Stomach smooth muscle (tissue), 2 donors: ENCODE data around the gene TRIM15.
"Not testable (repeated sequence)": the region's sequence is repeated elsewhere in the genome, so short reads cannot be mapped to it uniquely, and the experiment has no call there.

Experiments
- H3K27ac ChIP-seq: one replicate; pipeline ENCODE4 v1.7.0; 2013; ENCODE audit warnings: mild to moderate bottlenecking, low read length, inconsistent platforms
- H3K27me3 ChIP-seq, 2 donors: one replicate each; pipeline ENCODE4 v1.7.0; 2013; ENCODE audit warnings: low read length in 2 of 2; ENCODE audit not compliant: insufficient read depth in 2 of 2, control insufficient read depth in 1 of 2
- H3K36me3 ChIP-seq, 2 donors: one replicate each; pipeline ENCODE4 v1.7.0; 2013; ENCODE audit warnings: low read length in 2 of 2; ENCODE audit not compliant: control insufficient read depth in 2 of 2, insufficient read depth in 2 of 2
- H3K4me1 ChIP-seq: one replicate; pipeline ENCODE4 v1.7.0; 2013; ENCODE audit warnings: low read length; ENCODE audit not compliant: control insufficient read depth, insufficient read depth
- H3K4me3 ChIP-seq, 2 donors: one replicate each; pipeline ENCODE4 v1.7.0; 2013; ENCODE audit warnings: low read length in 2 of 2
- H3K9ac ChIP-seq, 2 donors: one replicate each; pipeline ENCODE4 v1.7.0; 2013; ENCODE audit warnings: low read length in 2 of 2, mild to moderate bottlenecking in 1 of 2
- H3K9me3 ChIP-seq, 2 donors: one replicate each; pipeline ENCODE4 v1.7.0; 2013; ENCODE audit warnings: low read length in 2 of 2; ENCODE audit not compliant: control insufficient read depth in 2 of 2
- donor health status: healthy.
- donor health status: Pancreatic carcinoma.

Gene TRIM15

DNA sequence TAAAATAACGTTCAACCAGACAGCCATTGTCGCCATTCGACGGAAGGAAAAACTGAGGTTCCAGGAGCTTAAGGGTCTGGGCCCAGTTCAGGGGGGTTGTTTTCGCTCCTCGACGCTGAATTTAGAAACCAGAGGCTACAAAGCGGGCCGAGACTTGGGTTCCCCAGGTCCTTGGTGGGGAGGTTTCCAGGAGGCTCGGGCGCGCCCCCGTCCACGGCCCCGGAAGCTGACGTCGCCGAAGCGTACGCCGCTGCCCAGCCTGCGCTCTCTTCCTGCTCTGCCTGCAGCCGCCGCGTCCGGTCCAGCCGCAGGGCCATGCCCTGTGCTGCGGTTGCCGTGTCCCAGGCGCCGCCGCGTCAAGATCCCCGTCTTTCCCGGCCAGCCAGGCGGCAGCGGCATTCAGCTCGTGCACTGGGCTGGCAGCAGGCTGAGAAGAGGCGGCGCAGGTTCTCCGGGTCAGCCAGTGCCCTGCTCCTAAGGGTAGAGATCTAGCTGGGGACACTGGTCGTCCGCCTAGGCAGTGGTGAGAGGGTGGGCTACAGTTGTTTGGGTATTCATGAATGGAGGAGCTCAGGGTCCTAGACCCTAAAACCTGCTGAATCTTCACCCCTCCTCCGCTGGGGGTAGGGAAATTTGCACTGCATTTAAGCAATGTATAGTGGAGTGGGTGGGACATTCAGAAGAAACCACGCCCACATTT, 50.8 kb downstream of the TRIM15 start:
- no peaks in the 10 kb centered on the region for H3K9me3 ChIP-seq
- peak overlapping the region; percentile 95 for H3K27ac ChIP-seq
- H3K9ac ChIP-seq = peak overlapping the region; percentile 67 to 97
- H3K4me3 ChIP-seq = peak overlapping the region; percentile 61 to 98
- H3K4me1 ChIP-seq = peaks cover 21% of the 10 kb centered on the region
- H3K27me3 ChIP-seq = no peaks in the 10 kb centered on the region
- peaks cover 0 to 2% of the 10 kb centered on the region in 2 donors for H3K36me3 ChIP-seq

DNA sequence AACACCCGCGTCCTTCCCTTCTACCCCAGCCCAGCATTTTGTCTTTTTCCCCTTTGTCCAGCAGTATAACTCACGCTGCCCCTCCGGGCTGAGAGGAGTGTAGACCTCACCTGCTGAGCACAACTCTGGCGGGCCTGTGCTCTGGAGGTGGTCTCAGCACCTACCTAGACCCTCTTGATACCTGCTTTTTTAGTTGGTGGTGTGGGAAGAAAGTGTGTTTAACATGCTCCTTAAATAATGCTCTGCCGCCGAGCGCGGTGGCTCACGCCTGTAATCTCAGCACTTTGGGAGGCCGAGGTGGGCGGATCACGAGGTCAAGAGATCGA, 51.3 kb downstream of the TRIM15 start:
- peaks cover 0 to 2% of the 10 kb centered on the region in 2 donors for H3K36me3 ChIP-seq
- peak overlapping the region; percentile 95 for H3K27ac ChIP-seq
- peak overlapping the region; percentile 61 to 98 for H3K4me3 ChIP-seq
- peak overlapping the region; percentile 67 to 97 for H3K9ac ChIP-seq
- H3K9me3 ChIP-seq = no peaks in the 10 kb centered on the region
- H3K27me3 ChIP-seq = no peaks in the 10 kb centered on the region
- H3K4me1 ChIP-seq = peaks cover 24% of the 10 kb centered on the region

GRCh38 chr6:30216096-30216495, 52.8 kb downstream of the TRIM15 start:
- Histone ChIP-seq H3K27me3 (no peaks in the 10 kb centered on the region), H3K9me3 (no peaks in the 10 kb centered on the region), H3K36me3 (peaks cover 0 to 2% of the 10 kb centered on the region in 2 donors), H3K9ac (no peak overlapping the region), H3K4me1 (peaks cover 19% of the 10 kb centered on the region), H3K4me3 (no peak overlapping the region), H3K27ac (no peak overlapping the region)

- H3K9ac ChIP-seq = no peak overlapping the region
- no peaks in the 10 kb centered on the region for H3K27me3 ChIP-seq
- H3K36me3 ChIP-seq = no peaks in the 10 kb centered on the region
- no peak overlapping the region for H3K27ac ChIP-seq
- no peak overlapping the region for H3K4me3 ChIP-seq
- H3K4me1 ChIP-seq = peaks cover 7% of the 10 kb centered on the region
- H3K9me3 ChIP-seq = no peaks in the 10 kb centered on the region
These were observed 55.9 kb downstream of the TRIM15 start for GRCh38 chr6:30219244-30219643.

DNA sequence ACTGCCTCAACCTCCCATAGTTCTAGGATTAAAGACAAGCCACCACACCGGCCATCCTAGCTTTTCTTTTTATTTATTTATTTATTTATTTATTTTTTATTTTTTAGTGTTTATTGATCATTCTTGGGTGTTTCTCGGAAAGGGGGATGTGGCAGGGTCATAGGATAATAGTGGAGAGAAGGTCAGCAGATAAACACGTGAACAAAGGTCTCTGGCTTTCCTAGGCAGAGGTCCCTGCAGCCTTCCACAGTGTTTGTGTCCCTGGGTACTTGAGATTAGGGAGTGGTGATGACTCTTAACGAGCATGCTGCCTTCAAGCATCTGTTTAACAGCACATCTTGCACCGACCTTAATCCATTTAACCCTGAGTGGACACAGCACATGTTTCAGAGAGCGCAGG, 58.0 kb downstream of the TRIM15 start:
- H3K27me3 ChIP-seq, H3K4me3 ChIP-seq, H3K9ac ChIP-seq, H3K9me3 ChIP-seq, H3K27ac ChIP-seq, H3K36me3 ChIP-seq, H3K4me1 ChIP-seq: not testable (repeated sequence)

- not testable (repeated sequence) for H3K4me3 ChIP-seq, H3K9ac ChIP-seq, H3K27ac ChIP-seq, H3K9me3 ChIP-seq, H3K36me3 ChIP-seq, H3K4me1 ChIP-seq, H3K27me3 ChIP-seq
These were observed 58.6 kb downstream of the TRIM15 start for GRCh38 chr6:30221956-30222355.
